ENCODE measurements around the gene TTLL8.

TTLL8 gene

GRCh38 chr22:50000587-50001387 lies 57.3 kb downstream of the TTLL8 start:
- Histone ChIP-seq H3K9me3 (no peaks in the 10 kb centered on the region), H3K36me3 (no peaks in the 10 kb centered on the region), H3K4me3 (ENCODE audit: low read depth, low read length) (no peak overlapping the region), H3K4me1 (peaks cover 3% of the 10 kb centered on the region; the same call in 1 of the 2 replicates), H3K27me3 (no peaks in the 10 kb centered on the region)
- no peak for DNase-seq
- TF ChIP-seq CTCF (IDR thresholded peaks at IDR 0.05; ENCODE audit: low read depth, low read length), result no peak

- DNase-seq, result no peak
- TF ChIP-seq CTCF (IDR thresholded peaks at IDR 0.05; ENCODE audit: low read depth, low read length), result no peak
- H3K4me3 ChIP-seq (ENCODE audit: low read depth, low read length), result no peak overlapping the region
- no peaks in the 10 kb centered on the region for H3K9me3 ChIP-seq
- H3K27me3 ChIP-seq, result no peaks in the 10 kb centered on the region
- peaks cover 3% of the 10 kb centered on the region; the same call in 1 of the 2 replicates for H3K4me1 ChIP-seq
- no peaks in the 10 kb centered on the region for H3K36me3 ChIP-seq
Measured at GRCh38 chr22:49999946-50000586, 58.0 kb downstream of the TTLL8 start.

- DNase-seq, result peak; percentile 76
- H3K9me3 ChIP-seq, result no peaks in the 10 kb centered on the region
- no peaks in the 10 kb centered on the region for H3K36me3 ChIP-seq
- H3K4me1 ChIP-seq, result peaks cover 3% of the 10 kb centered on the region; the same call in 1 of the 2 replicates
- H3K27me3 ChIP-seq, result no peaks in the 10 kb centered on the region
- no peak for TF ChIP-seq CTCF (IDR thresholded peaks at IDR 0.05; ENCODE audit: low read depth, low read length)
- no peak overlapping the region for H3K4me3 ChIP-seq (ENCODE audit: low read depth, low read length)
Measured at GRCh38 chr22:49999063-49999945, 58.8 kb downstream of the TTLL8 start.

GRCh38 chr22:49998718-49999062 lies 59.4 kb downstream of the TTLL8 start:
- no peak for DNase-seq
- no peak overlapping the region for H3K4me3 ChIP-seq (ENCODE audit: low read depth, low read length)
- TF ChIP-seq CTCF (IDR thresholded peaks at IDR 0.05; ENCODE audit: low read depth, low read length), result no peak
- H3K4me1 ChIP-seq, result peaks cover 3% of the 10 kb centered on the region; the same call in 1 of the 2 replicates
- no peaks in the 10 kb centered on the region for H3K9me3 ChIP-seq
- no peaks in the 10 kb centered on the region for H3K36me3 ChIP-seq
- H3K27me3 ChIP-seq, result no peaks in the 10 kb centered on the region

GRCh38 chr22:49997932-49998717 lies 60.0 kb downstream of the TTLL8 start:
- H3K36me3 ChIP-seq, result no peaks in the 10 kb centered on the region
- H3K4me3 ChIP-seq (ENCODE audit: low read depth, low read length), result no peak overlapping the region
- TF ChIP-seq CTCF (IDR thresholded peaks at IDR 0.05; ENCODE audit: low read depth, low read length), result no peak

More at GRCh38 chr22:49997932-49998717, 60.0 kb downstream of the TTLL8 start:
- DNase-seq, result peak; percentile 12
- peaks cover 3% of the 10 kb centered on the region; the same call in 1 of the 2 replicates for H3K4me1 ChIP-seq
- H3K27me3 ChIP-seq, result no peaks in the 10 kb centered on the region
- no peaks in the 10 kb centered on the region for H3K9me3 ChIP-seq
